NCI-H1436 (cell line): ENCODE results near the gene DDX3Y.

Experiments used
- DNase-seq: peaks from one replicate; lab custom pipeline; 2025; lab: John Stamatoyannopoulos, UW

Gene DDX3Y

GRCh38 chrY:12904618-12905516 lies at the start of gene DDX3Y:
Gene DDX3Y, plus strand, starts transcription at chrY:12904868. Its CDS starts 69 bp downstream, at chrY:12904937.
- no peak for DNase-seq

- no peak for DNase-seq
These were observed 48.8 kb upstream of the DDX3Y start for GRCh38 chrY:12855791-12856275.

- no peak for DNase-seq
These were observed 36.7 kb upstream of the DDX3Y start for GRCh38 chrY:12867960-12868359.

GRCh38 chrY:12896973-12897372 lies 7.7 kb upstream of the DDX3Y start:
- DNase-seq = no peak

GRCh38 chrY:12898604-12899003 lies 6.1 kb upstream of the DDX3Y start:
- no peak for DNase-seq

GRCh38 chrY:12905517-12905872 lies 827 bp downstream of the DDX3Y start:
- no peak for DNase-seq

GRCh38 chrY:12905895-12906294 lies 1.2 kb downstream of the DDX3Y start:
- no peak for DNase-seq

- no peak for DNase-seq
These were observed 8.9 kb downstream of the DDX3Y start for GRCh38 chrY:12913541-12913940.

GRCh38 chrY:12928043-12928442 lies 23.4 kb downstream of the DDX3Y start:
- DNase-seq = no peak

- DNase-seq = no peak
These were observed 37.3 kb downstream of the DDX3Y start for GRCh38 chrY:12941725-12942687.
